HG03280 (cell line): ENCODE measurements around the gene PAH.

Experiments
- ATAC-seq: cut with Tn5 transposase; IDR thresholded peaks from one replicate; pipeline ENCODE4 v1.9.1; 2021; ENCODE audit warnings: mild to moderate bottlenecking, moderate library complexity; ENCODE audit not compliant: unreplicated experiment

Gene PAH

GRCh38 chr12:102917026-102917787 lies at the start of gene PAH:
TSS of gene PAH (minus strand) at chr12:102917244. CDS start at chr12:102917130, 114 bp downstream.
- ATAC-seq, result peak; percentile 61

DNA sequence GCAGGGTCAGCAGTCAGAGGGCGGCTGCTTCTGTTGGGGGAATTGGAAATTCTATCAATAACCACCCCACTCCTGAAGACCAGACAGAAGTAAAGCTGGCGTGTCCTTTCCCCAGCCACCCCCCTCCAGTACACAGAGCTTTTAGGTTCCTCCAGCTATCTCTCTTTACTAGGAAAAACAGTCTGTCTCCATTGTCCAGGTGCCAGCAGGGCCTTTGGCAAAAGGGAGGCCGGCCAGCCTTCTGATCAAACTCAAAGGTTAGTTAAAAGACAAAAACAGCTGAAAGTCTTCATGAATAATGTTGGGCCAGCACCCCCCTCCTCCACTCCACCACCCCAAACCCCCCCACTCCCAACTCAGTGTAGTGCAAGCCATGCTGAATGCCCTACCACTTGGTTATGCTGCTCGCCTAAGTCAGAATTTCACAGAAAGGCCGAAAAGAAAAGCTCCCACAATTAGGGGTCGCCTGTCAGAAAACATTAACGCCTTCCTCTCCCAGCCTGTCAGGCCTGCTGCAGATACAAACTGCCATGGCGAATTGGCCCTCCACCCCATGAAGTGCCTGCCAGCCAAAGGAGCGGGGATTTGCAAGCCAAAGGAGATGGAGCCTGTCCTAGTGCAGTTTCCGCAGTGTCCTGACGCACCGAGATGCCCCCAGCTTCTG lies 49.3 kb upstream of the PAH start:
- ATAC-seq, result no peak

- ATAC-seq, result no peak
Observed at GRCh38 chr12:102965281-102966155, 48.5 kb upstream of the PAH start.

GRCh38 chr12:102964872-102965271 lies 47.8 kb upstream of the PAH start:
- ATAC-seq, result no peak

- ATAC-seq, result no peak
Observed at GRCh38 chr12:102963796-102964195, 46.8 kb upstream of the PAH start.

GRCh38 chr12:102962986-102963385 lies 45.9 kb upstream of the PAH start:
- ATAC-seq, result no peak

GRCh38 chr12:102962532-102962931 lies 45.5 kb upstream of the PAH start:
- no peak for ATAC-seq

- ATAC-seq, result no peak
Observed at GRCh38 chr12:102961466-102961855, 44.4 kb upstream of the PAH start.

DNA sequence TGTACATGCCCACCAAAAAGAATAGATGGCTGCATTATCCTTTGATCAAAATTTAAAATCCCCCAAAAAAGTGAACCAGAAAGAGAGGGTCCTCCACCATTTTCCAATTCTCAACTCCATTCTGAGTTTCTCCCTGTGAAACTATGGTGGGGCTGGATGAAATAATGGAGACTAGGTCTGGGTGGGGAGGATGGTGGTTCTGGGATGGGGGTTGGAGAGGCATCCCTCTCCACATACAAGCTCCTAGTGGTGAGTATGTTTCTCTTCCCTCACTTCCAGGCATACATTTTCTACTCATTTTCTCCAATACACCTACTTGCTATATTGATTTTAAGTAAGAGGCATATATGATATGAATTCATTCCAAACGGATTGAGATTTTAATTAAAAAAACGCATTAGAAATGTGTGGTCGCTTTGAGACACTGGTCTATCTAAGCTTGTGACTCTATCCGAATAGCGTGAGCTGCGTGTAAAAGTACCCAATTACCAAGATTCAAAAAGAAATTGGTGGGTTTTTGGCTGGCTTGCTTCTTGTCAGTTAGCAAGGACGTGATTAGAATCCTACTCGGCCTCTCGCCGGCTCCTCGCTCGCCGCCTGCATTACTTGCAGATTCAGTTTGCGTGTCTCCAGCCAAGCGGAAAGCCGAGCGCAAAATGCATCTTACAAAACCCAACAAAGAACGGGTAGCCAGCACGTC lies 43.9 kb upstream of the PAH start:
- no peak for ATAC-seq

- no peak for ATAC-seq
Observed at GRCh38 chr12:102959391-102959790, 42.3 kb upstream of the PAH start.

DNA sequence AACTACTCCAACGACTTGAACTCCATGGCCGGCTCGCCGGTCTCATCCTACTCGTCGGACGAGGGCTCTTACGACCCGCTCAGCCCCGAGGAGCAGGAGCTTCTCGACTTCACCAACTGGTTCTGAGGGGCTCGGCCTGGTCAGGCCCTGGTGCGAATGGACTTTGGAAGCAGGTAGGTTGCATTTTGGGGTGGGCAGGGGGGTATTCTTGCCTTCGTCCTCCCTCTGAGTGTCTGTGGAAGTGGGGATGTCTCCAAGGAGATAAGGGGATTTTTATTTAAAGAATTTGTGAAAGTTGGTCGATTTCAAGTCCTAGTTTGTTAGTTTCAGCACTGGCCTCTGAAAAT lies 41.8 kb upstream of the PAH start:
- no peak for ATAC-seq

- peak; percentile 76 for ATAC-seq
Observed at GRCh38 chr12:102958073-102958829, 41.2 kb upstream of the PAH start.

DNA sequence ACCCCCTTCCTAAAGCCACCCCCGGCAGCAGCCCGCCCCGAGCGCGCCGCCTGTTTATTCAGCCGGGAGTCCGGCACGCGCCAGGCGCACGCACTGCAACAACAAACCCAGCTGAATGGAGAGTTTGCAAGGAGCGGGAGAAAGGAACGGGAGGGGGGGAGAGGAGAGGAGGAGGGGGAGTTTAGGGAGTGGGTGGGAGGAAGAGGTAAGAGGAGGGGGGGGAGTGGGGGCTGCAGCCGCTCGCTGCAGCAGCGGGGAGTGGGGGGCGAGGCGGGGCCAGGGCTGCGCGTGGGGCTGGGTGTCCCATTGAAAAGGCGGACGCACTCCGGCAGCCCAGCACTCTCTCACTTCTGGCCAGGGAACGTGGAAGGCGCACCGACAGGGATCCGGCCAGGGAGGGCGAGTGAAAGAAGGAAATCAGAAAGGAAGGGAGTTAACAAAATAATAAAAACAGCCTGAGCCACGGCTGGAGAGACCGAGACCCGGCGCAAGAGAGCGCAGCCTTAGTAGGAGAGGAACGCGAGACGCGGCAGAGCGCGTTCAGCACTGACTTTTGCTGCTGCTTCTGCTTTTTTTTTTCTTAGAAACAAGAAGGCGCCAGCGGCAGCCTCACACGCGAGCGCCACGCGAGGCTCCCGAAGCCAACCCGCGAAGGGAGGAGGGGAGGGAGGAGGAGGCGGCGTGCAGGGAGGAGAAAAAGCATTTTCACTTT lies 40.5 kb upstream of the PAH start, which contains the start of gene ASCL1:
Gene ASCL1 (plus strand): TSS at position 336 of the 712 bp plus-strand sequence. CDS start 571 bp downstream, outside the sequence.
- ATAC-seq, result peak; percentile 38

GRCh38 chr12:102956738-102957327 lies 39.8 kb upstream of the PAH start:
- ATAC-seq, result no peak

- ATAC-seq, result no peak
Observed at GRCh38 chr12:102955926-102956737, 39.1 kb upstream of the PAH start.

GRCh38 chr12:102954134-102954533 lies 37.1 kb upstream of the PAH start:
- no peak for ATAC-seq

- ATAC-seq, result no peak
Observed at GRCh38 chr12:102953221-102953620, 36.2 kb upstream of the PAH start.

- no peak for ATAC-seq
Observed at GRCh38 chr12:102951841-102952240, 34.8 kb upstream of the PAH start.
